SH-SY5Y (cell line): ENCODE data around the gene SLC44A5.

Experiments used
- GATA2 ChIP-seq: IDR thresholded peaks from 2 replicates; pipeline ENCODE4 v1.6.1; 2011; ENCODE audit warnings: mild to moderate bottlenecking, low read depth, low read length
- GATA3 ChIP-seq: IDR thresholded peaks from 2 replicates; pipeline ENCODE4 v1.6.1; 2011; ENCODE audit warnings: low read depth, mild to moderate bottlenecking, low read length, moderate library complexity

DNA sequence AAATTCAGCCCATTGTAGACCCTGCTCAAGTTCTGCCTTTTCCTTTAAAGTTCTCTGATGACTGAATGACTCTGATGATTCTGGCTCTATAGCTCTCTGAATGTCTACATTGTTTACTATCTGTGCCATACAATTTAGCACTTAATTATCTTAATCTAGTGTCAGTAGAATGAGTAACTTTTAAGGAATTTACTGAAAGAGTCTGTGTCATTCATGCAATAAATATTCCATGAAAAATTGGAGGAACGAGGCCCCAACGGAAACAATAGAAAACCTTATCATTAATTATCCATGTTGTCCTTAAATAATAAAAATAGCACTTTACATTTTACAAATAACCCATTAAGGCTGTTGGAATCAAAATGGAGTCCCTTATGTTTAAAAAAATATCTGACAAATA lies 77.8 kb downstream of the SLC44A5 start:
- no peak for TF ChIP-seq GATA2
- TF ChIP-seq GATA3 = no peak
